ENCODE results near the gene SLC4A4. TPM values are rescaled to one million over a fixed set of nuclear protein-coding genes. Genes with fewer than 3 reads are reported as not detected.

The SLC4A4 gene
- total RNA-seq, 1 donor from 2014 or later = 28.5 TPM

GRCh38 chr4:71453531-71453930 lies 114.7 kb downstream of the SLC4A4 start:
- Histone ChIP-seq H3K4me1 (no peaks in the 10 kb centered on the region), H3K4me3 (no peak overlapping the region), H3K36me3 (no peaks in the 10 kb centered on the region), H3K9me3 (no peaks in the 10 kb centered on the region), H3K27me3 (no peaks in the 10 kb centered on the region), H3K27ac (no peak overlapping the region)
- DNase-seq = no peak
- ATAC-seq = no peak
- no peak for TF ChIP-seq CTCF (IDR thresholded peaks at IDR 0.05)
- intact Hi-C loops (cut with DNase I) = no loop called here

- ATAC-seq = no peak
These were observed 118.0 kb downstream of the SLC4A4 start for GRCh38 chr4:71456841-71457240.

GRCh38 chr4:71460371-71460770 lies 121.6 kb downstream of the SLC4A4 start:
- no peaks in the 10 kb centered on the region for H3K36me3 ChIP-seq
- DNase-seq (no peak), ATAC-seq (no peak)
- intact Hi-C loops (cut with DNase I) = no loop called here
- no peak for TF ChIP-seq CTCF (IDR thresholded peaks at IDR 0.05)
- H3K27ac ChIP-seq = no peak overlapping the region
- no peak overlapping the region for H3K4me3 ChIP-seq
- H3K27me3 ChIP-seq = no peaks in the 10 kb centered on the region
- H3K4me1 ChIP-seq = no peaks in the 10 kb centered on the region
- H3K9me3 ChIP-seq = no peaks in the 10 kb centered on the region

More at GRCh38 chr4:71456841-71457240, 118.0 kb downstream of the SLC4A4 start:
- no peak overlapping the region for H3K4me3 ChIP-seq
- no peaks in the 10 kb centered on the region for H3K27me3 ChIP-seq
- intact Hi-C loops (cut with DNase I) = no loop called here
- no peaks in the 10 kb centered on the region for H3K36me3 ChIP-seq
- no peaks in the 10 kb centered on the region for H3K9me3 ChIP-seq
- no peak overlapping the region for H3K27ac ChIP-seq
- H3K4me1 ChIP-seq = no peaks in the 10 kb centered on the region
- no peak for TF ChIP-seq CTCF (IDR thresholded peaks at IDR 0.05)
- DNase-seq = no peak

GRCh38 chr4:71461422-71461821 lies 122.6 kb downstream of the SLC4A4 start:
- no peaks in the 10 kb centered on the region for H3K9me3 ChIP-seq
- no peak for ATAC-seq

GRCh38 chr4:71466775-71467174 lies 128.0 kb downstream of the SLC4A4 start:
- intact Hi-C loops (cut with DNase I) = no loop called here
- H3K9me3 ChIP-seq = no peaks in the 10 kb centered on the region
- no peak for TF ChIP-seq CTCF (IDR thresholded peaks at IDR 0.05)
- ATAC-seq (no peak), DNase-seq (no peak)
- H3K36me3 ChIP-seq = no peaks in the 10 kb centered on the region
- no peaks in the 10 kb centered on the region for H3K27me3 ChIP-seq
- H3K27ac ChIP-seq = no peak overlapping the region
- no peak overlapping the region for H3K4me3 ChIP-seq
- H3K4me1 ChIP-seq = no peaks in the 10 kb centered on the region

More at GRCh38 chr4:71461422-71461821, 122.6 kb downstream of the SLC4A4 start:
- Histone ChIP-seq H3K36me3 (no peaks in the 10 kb centered on the region), H3K4me3 (no peak overlapping the region), H3K27me3 (no peaks in the 10 kb centered on the region), H3K4me1 (no peaks in the 10 kb centered on the region), H3K27ac (no peak overlapping the region)
- DNase-seq = no peak
- intact Hi-C loops (cut with DNase I) = no loop called here
- TF ChIP-seq CTCF (IDR thresholded peaks at IDR 0.05) = no peak

- H3K27ac ChIP-seq = no peak overlapping the region
- H3K9me3 ChIP-seq = no peaks in the 10 kb centered on the region
- intact Hi-C loops (cut with DNase I) = no loop called here
- no peaks in the 10 kb centered on the region for H3K36me3 ChIP-seq
- TF ChIP-seq CTCF (IDR thresholded peaks at IDR 0.05) = no peak
- no peak for ATAC-seq
- DNase-seq = no peak
- no peaks in the 10 kb centered on the region for H3K4me1 ChIP-seq
- H3K4me3 ChIP-seq = no peak overlapping the region
- H3K27me3 ChIP-seq = no peaks in the 10 kb centered on the region
These were observed 129.4 kb downstream of the SLC4A4 start for GRCh38 chr4:71468116-71468710.
